Nephron progenitor cell (in vitro differentiated cells): ENCODE data around the gene COPS8.

Source experiments
- DNase-seq: peaks from one replicate; pipeline ENCODE4 v3.0.0; 2021
- H3K27ac Mint-ChIP-seq: 2 replicates; pipeline ENCODE4 v1.8.0; 2021; ENCODE audit warnings: mild to moderate bottlenecking, moderate library complexity, mixed read lengths
- H3K27me3 Mint-ChIP-seq: 2 replicates; pipeline ENCODE4 v1.8.0; 2021; ENCODE audit warnings: mild to moderate bottlenecking, low read depth, mixed read lengths; ENCODE audit not compliant: poor library complexity
- H3K36me3 Mint-ChIP-seq: 2 replicates; pipeline ENCODE4 v1.8.0; 2021; ENCODE audit warnings: low read depth, mixed read lengths
- H3K4me1 Mint-ChIP-seq: 2 replicates; pipeline ENCODE4 v1.8.0; 2021; ENCODE audit warnings: mixed read lengths
- H3K4me3 Mint-ChIP-seq: 2 replicates; pipeline ENCODE4 v1.8.0; 2021; ENCODE audit warnings: mild to moderate bottlenecking, moderate library complexity, mixed read lengths
- H3K9me3 Mint-ChIP-seq: 2 replicates; pipeline ENCODE4 v1.8.0; 2021; ENCODE audit warnings: mild to moderate bottlenecking, moderate library complexity, mixed read lengths
- CTCF ChIP-seq: fragments of 200-600 bp; sonication (generic); IDR thresholded peaks from 2 replicates; pipeline ENCODE4 v1.5.0; 2021; ENCODE audit warnings: antibody characterized with exemption

COPS8 gene

GRCh38 chr2:237097326-237097910 is 11.7 kb downstream of the COPS8 start:
- DNase-seq, result no peak
- TF ChIP-seq CTCF, result no peak
- H3K27ac Mint-ChIP-seq, result no peak overlapping the region
- H3K27me3 Mint-ChIP-seq, result no peaks in the 10 kb centered on the region
- peaks cover 3% of the 10 kb centered on the region for H3K9me3 Mint-ChIP-seq
- peaks cover 61% of the 10 kb centered on the region for H3K36me3 Mint-ChIP-seq
- H3K4me3 Mint-ChIP-seq, result no peak overlapping the region
- H3K4me1 Mint-ChIP-seq, result no peaks in the 10 kb centered on the region

DNA sequence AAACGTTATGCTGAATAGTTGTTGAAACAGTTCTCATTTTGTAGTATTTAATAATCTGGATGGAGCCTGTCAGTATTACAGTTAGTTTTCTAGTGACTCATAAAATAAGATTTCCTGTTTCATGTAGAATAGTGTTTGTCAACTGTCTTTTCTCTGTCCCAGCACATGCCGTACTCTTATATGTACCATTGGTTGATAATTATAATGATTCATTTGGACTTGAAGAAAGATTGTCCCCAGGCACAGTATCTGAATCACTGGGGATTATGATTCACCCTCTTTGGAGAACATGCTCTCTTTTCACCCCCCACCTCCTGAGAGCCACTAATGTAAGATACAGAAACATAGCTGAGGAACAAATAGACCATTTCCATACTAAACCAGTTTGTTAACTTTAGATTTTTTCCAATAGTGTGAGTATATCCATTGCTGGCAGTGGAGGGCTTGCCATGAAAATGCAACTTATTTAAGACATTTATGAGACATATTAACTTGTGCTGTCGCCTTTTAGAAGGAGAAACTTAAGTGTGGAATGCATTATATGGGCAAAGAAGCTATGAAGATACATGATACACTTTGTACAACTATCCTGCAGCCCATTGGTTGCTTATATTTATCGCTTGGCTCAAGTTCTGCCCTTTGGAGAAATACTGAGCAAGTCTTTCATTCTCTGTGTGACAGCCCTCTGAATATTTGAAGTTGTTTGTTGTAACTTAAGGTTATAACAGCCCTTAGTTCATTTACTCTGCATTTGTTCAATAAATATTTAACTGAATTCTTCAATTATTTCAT is 12.4 kb downstream of the COPS8 start:
- DNase-seq, result no peak
- TF ChIP-seq CTCF, result no peak
- H3K4me1 Mint-ChIP-seq, result no peaks in the 10 kb centered on the region
- H3K27me3 Mint-ChIP-seq, result no peaks in the 10 kb centered on the region
- H3K9me3 Mint-ChIP-seq, result peaks cover 3% of the 10 kb centered on the region
- H3K36me3 Mint-ChIP-seq, result peaks cover 66% of the 10 kb centered on the region
- no peak overlapping the region for H3K27ac Mint-ChIP-seq
- no peak overlapping the region for H3K4me3 Mint-ChIP-seq

DNA sequence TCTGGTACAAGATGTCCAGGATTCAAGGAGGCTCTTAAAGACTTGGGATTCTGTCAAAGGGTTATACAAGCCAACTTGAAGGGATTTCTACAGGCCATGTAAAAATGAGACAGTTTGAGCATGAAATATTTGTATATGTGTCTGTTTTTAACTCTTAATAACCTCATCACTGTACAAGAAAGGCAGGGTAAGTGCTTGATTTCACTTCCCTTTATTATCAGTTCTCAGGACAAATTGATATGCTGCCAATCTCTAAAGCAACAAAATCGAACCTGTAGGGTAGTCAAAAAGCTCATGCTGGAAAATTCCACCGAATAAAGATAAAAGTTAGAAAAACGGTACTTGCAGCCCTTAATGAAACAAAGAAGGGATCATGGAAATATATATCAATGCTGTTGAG is 14.1 kb downstream of the COPS8 start:
- TF ChIP-seq CTCF, result no peak
- Mint-ChIP-seq H3K36me3 (peaks cover 61% of the 10 kb centered on the region), H3K27ac (no peak overlapping the region), H3K4me1 (no peaks in the 10 kb centered on the region), H3K4me3 (no peak overlapping the region), H3K9me3 (peaks cover 3% of the 10 kb centered on the region), H3K27me3 (no peaks in the 10 kb centered on the region)
- no peak for DNase-seq

DNA sequence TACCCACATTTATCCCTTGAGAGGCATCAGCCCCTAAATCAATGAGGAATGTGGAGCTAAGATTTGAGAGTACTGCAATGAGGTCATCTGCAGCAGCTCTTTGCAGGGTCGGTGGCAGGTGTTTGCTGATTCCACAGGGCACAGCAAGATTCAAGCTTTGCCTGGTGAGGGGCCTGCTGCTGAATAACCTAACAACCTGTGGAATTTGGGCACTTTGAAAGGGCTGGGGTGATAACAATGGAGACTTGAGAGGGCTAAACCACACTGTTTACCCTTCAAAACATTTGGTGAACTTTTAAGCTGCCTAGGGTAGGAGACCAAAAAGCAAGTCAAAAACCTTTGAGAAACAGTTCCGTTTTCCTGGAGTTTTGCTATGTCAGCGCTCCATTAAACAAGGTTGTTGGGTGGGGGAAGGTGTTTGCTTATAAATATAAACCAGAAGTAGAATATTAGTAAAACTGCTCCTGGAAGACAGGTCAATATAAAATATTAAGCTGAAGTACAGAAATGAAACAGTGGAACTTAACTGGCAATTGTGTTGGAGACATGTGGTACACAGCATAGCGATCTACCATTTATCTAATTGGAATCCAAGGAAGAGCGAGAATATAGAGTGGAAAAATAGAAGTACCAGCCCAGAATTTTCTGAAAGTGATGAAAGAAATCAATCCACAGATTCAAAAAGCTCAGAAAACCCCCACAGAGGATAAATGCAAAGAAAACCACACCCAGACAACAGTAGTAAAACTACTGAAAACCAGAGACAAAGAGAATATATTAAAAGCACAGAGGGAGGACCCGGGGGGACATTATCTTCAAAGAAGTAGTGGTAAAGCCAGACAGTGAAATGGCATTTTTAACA is 15.7 kb downstream of the COPS8 start:
- H3K9me3 Mint-ChIP-seq, result peaks cover 3% of the 10 kb centered on the region
- H3K4me1 Mint-ChIP-seq, result no peaks in the 10 kb centered on the region
- no peak for TF ChIP-seq CTCF
- DNase-seq, result no peak
- peaks cover 66% of the 10 kb centered on the region for H3K36me3 Mint-ChIP-seq
- no peak overlapping the region for H3K4me3 Mint-ChIP-seq
- H3K27ac Mint-ChIP-seq, result no peak overlapping the region
- H3K27me3 Mint-ChIP-seq, result no peaks in the 10 kb centered on the region

GRCh38 chr2:237102428-237102827 is 16.7 kb downstream of the COPS8 start:
- peaks cover 3% of the 10 kb centered on the region for H3K9me3 Mint-ChIP-seq
- H3K27me3 Mint-ChIP-seq, result no peaks in the 10 kb centered on the region
- DNase-seq, result no peak
- no peak for TF ChIP-seq CTCF
- H3K4me3 Mint-ChIP-seq, result no peak overlapping the region
- H3K27ac Mint-ChIP-seq, result no peak overlapping the region
- H3K36me3 Mint-ChIP-seq, result peaks cover 66% of the 10 kb centered on the region
- no peaks in the 10 kb centered on the region for H3K4me1 Mint-ChIP-seq
